PC-3 (cell line): ENCODE measurements around the gene UQCC2. TPM values are rescaled to one million over a fixed set of nuclear protein-coding genes. Genes with fewer than 3 reads are reported as not detected.

Source experiments
- ATAC-seq: fragments of 200-7000 bp; cut with Tn5 transposase; 2 replicates; pipeline ENCODE4 v1.9.1; 2020; ENCODE audit warnings: mild to moderate bottlenecking, moderate library complexity
- BruUV-seq: library from RNA; stranded (reverse); fragments of 400-500 nt; replicated peaks from 2 replicates; lab custom pipeline; 2021; lab: Mats Ljungman, UMichigan
- CTCF ChIA-PET: fragments of 300-600 bp; sonication (Branson Sonifier 250); formaldehyde crosslinking; loops from one replicate; lab custom pipeline; 2022; ENCODE audit warnings: antibody characterized with exemption; lab: Charles Lee
- POLR2A ChIA-PET: fragments of 300-600 bp; sonication (Branson Sonifier 250); formaldehyde crosslinking; loops from one replicate; lab custom pipeline; 2022; ENCODE audit warnings: antibody characterized with exemption; ENCODE audit not compliant: unreplicated experiment; lab: Charles Lee
- DNase-seq: peaks from one replicate; pipeline ENCODE4 v3.0.0-alpha.2; 2015
- H2AFZ ChIP-seq: fragments of 300-600 bp; sonication (generic); 2 replicates; pipeline ENCODE4 v1.6.0; 2016; ENCODE audit warnings: antibody characterized with exemption, low read length
- H3F3A ChIP-seq: fragments of 300-600 bp; sonication (generic); one replicate; pipeline ENCODE4 v1.6.0; 2017; ENCODE audit warnings: antibody characterized with exemption, low read length, control low read depth, mild to moderate bottlenecking; ENCODE audit not compliant: unreplicated experiment
- H3K27ac ChIP-seq: fragments of 300-600 bp; sonication (generic); 2 replicates; pipeline ENCODE4 v1.5.1; 2016; ENCODE audit warnings: mild to moderate bottlenecking, low read length
- H3K27me3 ChIP-seq: fragments of 300-600 bp; sonication (generic); 2 replicates; pipeline ENCODE4 v1.6.1; 2016; ENCODE audit warnings: low read length, mixed read lengths
- H3K36me3 ChIP-seq: fragments of 300-600 bp; sonication (generic); 2 replicates; pipeline ENCODE4 v1.6.1; 2016; ENCODE audit warnings: low read depth, mixed run types, low read length, mixed read lengths
- H3K4me1 ChIP-seq: fragments of 300-600 bp; sonication (generic); 2 replicates; pipeline ENCODE4 v1.5.1; 2016; ENCODE audit warnings: low read length; ENCODE audit not compliant: insufficient read depth
- H3K4me2 ChIP-seq: fragments of 300-600 bp; sonication (generic); 2 replicates; pipeline ENCODE4 v1.6.0; 2016; ENCODE audit warnings: low read length
- H3K4me3 ChIP-seq: fragments of 300-600 bp; sonication (generic); 2 replicates; pipeline ENCODE4 v1.5.1; 2016; ENCODE audit warnings: mild to moderate bottlenecking, low read length, mixed read lengths
- H3K79me2 ChIP-seq: fragments of 300-600 bp; sonication (generic); 2 replicates; pipeline ENCODE4 v1.6.1; 2017; ENCODE audit warnings: low read length, mixed read lengths
- H3K9ac ChIP-seq: fragments of 300-600 bp; sonication (generic); 2 replicates; pipeline ENCODE4 v1.6.0; 2016; ENCODE audit warnings: mild to moderate bottlenecking, low read length
- H3K9me2 ChIP-seq: fragments of 300-600 bp; sonication (generic); replicated peaks from 2 replicates; pipeline ENCODE4 v1.6.1; 2016; ENCODE audit warnings: mixed run types, low read length, mixed read lengths
- H3K9me3 ChIP-seq: fragments of 300-600 bp; sonication (generic); 2 replicates; pipeline ENCODE4 v1.6.1; 2016; ENCODE audit warnings: low read length, mixed read lengths
- H4K20me1 ChIP-seq: fragments of 300-600 bp; sonication (generic); 2 replicates; pipeline ENCODE4 v1.6.1; 2016; ENCODE audit warnings: low read length, mixed read lengths
- CTCF ChIP-seq: fragments of 300-600 bp; sonication (generic); conservative IDR thresholded peaks from 2 replicates; pipeline ENCODE4 v1.5.1; 2017; ENCODE audit warnings: antibody characterized with exemption, low read depth, mild to moderate bottlenecking, low read length
- EZH2 ChIP-seq: fragments of 300-600 bp; sonication (generic); IDR thresholded peaks from one replicate; pipeline ENCODE4 v1.6.1; 2017; ENCODE audit warnings: antibody characterized with exemption, mild to moderate bottlenecking, low read length; ENCODE audit not compliant: unreplicated experiment
- EZH2phosphoT487 ChIP-seq: fragments of 300-600 bp; sonication (generic); IDR thresholded peaks from 2 replicates; pipeline ENCODE4 v1.6.1; 2018; ENCODE audit warnings: mild to moderate bottlenecking, antibody characterized with exemption, low read length, borderline replicate concordance
- intact Hi-C: fragments of 100-400 bp; cut with micrococcal nuclease; formaldehyde crosslinking; loops from 2 replicates; pipeline ENCODE4 v1.9.0; 2023
- total RNA-seq: library from RNA; depleted of rRNA; stranded (reverse); fragments of >200 nt; gene quantifications from 2 replicates; pipeline ENCODE4 v1.2.3, GENCODE V29; 2014

The UQCC2 gene
- total RNA-seq, 1 experiment from 2014 or later, result 107 TPM

- no TSS peak for BruUV-seq
- no peaks in the 10 kb centered on the region for H3K9me2 ChIP-seq
- no peak overlapping the region for H3K4me2 ChIP-seq
- peaks cover 4% of the 10 kb centered on the region for H3F3A ChIP-seq
- no peak overlapping the region for H2AFZ ChIP-seq
- H3K79me2 ChIP-seq, result no peaks in the 10 kb centered on the region
- no peak overlapping the region for H3K9ac ChIP-seq
- no peaks in the 10 kb centered on the region for H4K20me1 ChIP-seq
- no peak overlapping the region for H3K4me3 ChIP-seq
- H3K27me3 ChIP-seq, result no peaks in the 10 kb centered on the region
- CTCF ChIA-PET, result interaction anchor here (0.8 to 2.1 kb wide), 3 partner anchors 83 to 93 kb away, joined by 3 to 10 read pairs (median 3); partner anchors contain the start of gene BAK1
- H3K9me3 ChIP-seq, result no peaks in the 10 kb centered on the region
- intact Hi-C loops, result loop anchor here (1.0 kb wide), 1 partner anchor 83 kb away; no protein-coding TSS in a partner anchor
- H3K36me3 ChIP-seq, result peaks cover 39% of the 10 kb centered on the region
- POLR2A ChIA-PET, result no interaction called here
- DNase-seq (peak; percentile 93), ATAC-seq (peak; percentile 76)
- no peak overlapping the region for H3K27ac ChIP-seq
- TF ChIP-seq EZH2phosphoT487 (no peak), CTCF (peak; percentile 69)
- H3K4me1 ChIP-seq, result peaks cover 31% of the 10 kb centered on the region
Measured at GRCh38 chr6:33672808-33673207, 38.7 kb downstream of the UQCC2 start.

- ATAC-seq, result no peak
- CTCF ChIA-PET, result interaction anchor here (2.1 kb wide), 1 partner anchor 82 kb away, joined by 10 read pairs; no protein-coding TSS in a partner anchor
- peaks cover 34% of the 10 kb centered on the region for H3K36me3 ChIP-seq
Measured at GRCh38 chr6:33671744-33672072, 39.8 kb downstream of the UQCC2 start.

More at GRCh38 chr6:33671744-33672072, 39.8 kb downstream of the UQCC2 start:
- no peaks in the 10 kb centered on the region for H3K9me2 ChIP-seq
- intact Hi-C loops, result loop anchor here (1.0 kb wide), 1 partner anchor 81 kb away; no protein-coding TSS in a partner anchor
- no peak overlapping the region for H3K4me3 ChIP-seq
- H3K4me1 ChIP-seq, result peaks cover 22% of the 10 kb centered on the region
- H2AFZ ChIP-seq, result no peak overlapping the region
- H3K79me2 ChIP-seq, result no peaks in the 10 kb centered on the region
- no peaks in the 10 kb centered on the region for H3K27me3 ChIP-seq
- H3K9ac ChIP-seq, result no peak overlapping the region
- no peak for TF ChIP-seq CTCF
- no peak for TF ChIP-seq EZH2phosphoT487
- no peak for TF ChIP-seq EZH2
- POLR2A ChIA-PET, result no interaction called here
- H3K9me3 ChIP-seq, result no peaks in the 10 kb centered on the region
- DNase-seq, result no peak
- H4K20me1 ChIP-seq, result no peaks in the 10 kb centered on the region
- H3F3A ChIP-seq, result peaks cover 4% of the 10 kb centered on the region
- no TSS peak for BruUV-seq
- H3K27ac ChIP-seq, result no peak overlapping the region
- H3K4me2 ChIP-seq, result no peak overlapping the region
